ENCODE data around the gene SBNO2. TPM values are rescaled to one million over a fixed set of nuclear protein-coding genes. Genes with fewer than 3 reads are reported as not detected.

The SBNO2 gene
- total and polyA plus RNA-seq, 4 donors: 45.6 to 155 (median 95.9) TPM

- TF ChIP-seq CTCF (IDR thresholded peaks at IDR 0.05; ENCODE audit: control extremely low read depth, extremely low read depth): no peak
- H3K4me1 ChIP-seq (ENCODE audit: control insufficient read depth in 5 of 5, insufficient read depth in 5 of 5, low read length in 5 of 5): peaks cover 0 to 19% (median 2%) of the 10 kb centered on the region in 5 donors
- DNase-seq: no peak
Measured at GRCh38 chr19:1108291-1109031, 65.6 kb downstream of the SBNO2 start.

GRCh38 chr19:1107661-1108261, 66.3 kb downstream of the SBNO2 start:
- Histone ChIP-seq H3K9me3 (ENCODE audit: control insufficient read depth in 4 of 4, insufficient read depth in 3 of 4, low read length in 3 of 4) (peaks cover 0 to 2% (median 0%) of the 10 kb centered on the region in 4 donors), H3K9ac (ENCODE audit: insufficient read depth in 1 of 2, low read length in 2 of 2) (no peak overlapping the region), H3K27ac (ENCODE audit: low read depth in 1 of 2, low read length in 1 of 2) (no peak overlapping the region), H3K36me3 (ENCODE audit: control insufficient read depth in 4 of 4, insufficient read depth in 4 of 4, low read length in 4 of 4) (peaks cover 0 to 69% (median 6%) of the 10 kb centered on the region in 4 donors), H3K4me1 (ENCODE audit: control insufficient read depth in 5 of 5, insufficient read depth in 5 of 5, low read length in 5 of 5) (peaks cover 4 to 21% (median 6%) of the 10 kb centered on the region in 5 donors), H3K4me3 (no peak overlapping the region), H3K27me3 (ENCODE audit: control insufficient read depth in 3 of 3, insufficient read depth in 3 of 3, low read length in 2 of 3) (no peaks in the 10 kb centered on the region)
- TF ChIP-seq CTCF (IDR thresholded peaks at IDR 0.05; ENCODE audit: control extremely low read depth, extremely low read depth): no peak
- WGBS, 2 donors: 93% methylated on average over 25 of the region's 25 CpGs
- DNase-seq: no peak
- no peak for ATAC-seq (ENCODE audit: insufficient read depth, low FRiP score)

More at GRCh38 chr19:1108291-1109031, 65.6 kb downstream of the SBNO2 start:
- Histone ChIP-seq H3K9me3 (ENCODE audit: control insufficient read depth in 4 of 4, insufficient read depth in 3 of 4, low read length in 3 of 4) (peaks cover 0 to 2% (median 0%) of the 10 kb centered on the region in 4 donors), H3K27me3 (ENCODE audit: control insufficient read depth in 3 of 3, insufficient read depth in 3 of 3, low read length in 2 of 3) (no peaks in the 10 kb centered on the region), H3K9ac (ENCODE audit: insufficient read depth in 1 of 2, low read length in 2 of 2) (no peak overlapping the region), H3K4me3 (no peak overlapping the region), H3K36me3 (ENCODE audit: control insufficient read depth in 4 of 4, insufficient read depth in 4 of 4, low read length in 4 of 4) (peaks cover 0 to 74% (median 6%) of the 10 kb centered on the region in 4 donors), H3K27ac (ENCODE audit: low read depth in 1 of 2, low read length in 1 of 2) (no peak overlapping the region)
- WGBS, 2 donors: 96% methylated on average over 83 to 89 of the region's 89 CpGs
- no peak for ATAC-seq (ENCODE audit: insufficient read depth, low FRiP score)

- Histone ChIP-seq H3K9me3 (ENCODE audit: control insufficient read depth in 4 of 4, insufficient read depth in 3 of 4, low read length in 3 of 4) (peaks cover 0 to 2% (median 0%) of the 10 kb centered on the region in 4 donors), H3K4me3 (no peak overlapping the region), H3K27me3 (ENCODE audit: control insufficient read depth in 3 of 3, insufficient read depth in 3 of 3, low read length in 2 of 3) (no peaks in the 10 kb centered on the region), H3K9ac (ENCODE audit: insufficient read depth in 1 of 2, low read length in 2 of 2) (no peak overlapping the region), H3K4me1 (ENCODE audit: control insufficient read depth in 5 of 5, insufficient read depth in 5 of 5, low read length in 5 of 5) (peaks cover 6 to 28% (median 12%) of the 10 kb centered on the region in 5 donors), H3K36me3 (ENCODE audit: control insufficient read depth in 4 of 4, insufficient read depth in 4 of 4, low read length in 4 of 4) (peaks cover 0 to 61% (median 6%) of the 10 kb centered on the region in 4 donors), H3K27ac (ENCODE audit: low read depth in 1 of 2, low read length in 1 of 2) (no peak overlapping the region)
- DNase-seq: no peak
- ATAC-seq (ENCODE audit: insufficient read depth, low FRiP score): no peak
- 65 to 66% methylated on average over 17 of the region's 17 CpGs for whole genome bisulfite sequencing, 2 donors
- no peak for TF ChIP-seq CTCF (IDR thresholded peaks at IDR 0.05; ENCODE audit: control extremely low read depth, extremely low read depth)
Measured at GRCh38 chr19:1106841-1107660, 67.0 kb downstream of the SBNO2 start.
